K562 (cell line): ENCODE measurements around the gene SMIM22. TPM values are rescaled to one million over a fixed set of nuclear protein-coding genes. Genes with fewer than 3 reads are reported as not detected.
A peak's percentile ranks its signal among the peaks of the same experiment; 100 is the strongest.

Experiments used
- DPF2 ChIP-seq: fragments of 450-650 bp; IDR thresholded peaks from 2 replicates; pipeline ENCODE4 v1.6.1; 2016
- HMGN3 ChIP-seq: IDR thresholded peaks from 2 replicates; pipeline ENCODE4 v1.6.1; 2011; ENCODE audit warnings: borderline replicate concordance, low read depth, mild to moderate bottlenecking, mixed read lengths, low read length; ENCODE audit not compliant: insufficient read length; ENCODE audit errors: extremely low read depth
- HNRNPLL ChIP-seq: fragments of 200-400 bp; formaldehyde crosslinking; IDR thresholded peaks from 2 replicates; pipeline ENCODE4 v1.6.1; 2017; ENCODE audit warnings: low read length, low read depth, mild to moderate bottlenecking; ENCODE audit not compliant: poor library complexity, severe bottlenecking
- HNRNPUL1 ChIP-seq: fragments of 200-400 bp; formaldehyde crosslinking; IDR thresholded peaks from 2 replicates; pipeline ENCODE4 v1.6.1; 2017; ENCODE audit warnings: low read length
- MYNN ChIP-seq, 2 experiments: sonication (generic); formaldehyde crosslinking in 1 of 2; IDR thresholded peaks; 2 replicates each; pipeline versions ENCODE4 v1.5.0 to v1.6.1; 2016 to 2020; ENCODE audit warnings: antibody characterized with exemption in 1 of 2, missing genetic modification reagents in 1 of 2
- NR2C2 ChIP-seq, 2 experiments: fragments of 200-800 bp in 1 of 2; sonication (Bioruptor generic) in 1 of 2; sonication (generic) in 1 of 2; formaldehyde crosslinking in 1 of 2; IDR thresholded peaks; 2 replicates each; pipeline versions ENCODE4 v1.6.1 to v1.8.0; 2016 to 2022; ENCODE audit warnings: mild to moderate bottlenecking in 1 of 2, missing compliant biosample characterization in 1 of 2, missing genetic modification characterization in 1 of 2, missing genetic modification reagents in 1 of 2
- NRF1 ChIP-seq, 2 experiments: fragments of 450-650 bp; IDR thresholded peaks in 1 of 2; conservative IDR thresholded peaks in 1 of 2; 2 replicates each; pipeline ENCODE4 v1.6.1; 2014; ENCODE audit warnings: mild to moderate bottlenecking in 2 of 2
- RBBP5 ChIP-seq: fragments of 200-600 bp; sonication (generic); IDR thresholded peaks from 2 replicates; pipeline ENCODE4 v1.6.1; 2012; ENCODE audit warnings: borderline replicate concordance, mild to moderate bottlenecking, low read length, control low read depth, inconsistent platforms; ENCODE audit not compliant: insufficient read depth, poor library complexity, severe bottlenecking
- SAP30 ChIP-seq: fragments of 200-600 bp; sonication (generic); IDR thresholded peaks from 2 replicates; pipeline ENCODE4 v1.6.1; 2012; ENCODE audit warnings: borderline replicate concordance, low read depth, mild to moderate bottlenecking, moderate library complexity, low read length, control low read depth, inconsistent platforms; ENCODE audit not compliant: insufficient read depth, poor library complexity, severe bottlenecking
- SIN3B ChIP-seq: fragments of 450-650 bp; IDR thresholded peaks from 2 replicates; pipeline ENCODE4 v1.6.1; 2017; ENCODE audit warnings: low read depth, mild to moderate bottlenecking, moderate library complexity
- TEAD4 ChIP-seq, 2 experiments: sonication (generic) in 1 of 2; formaldehyde crosslinking in 1 of 2; IDR thresholded peaks; 2 replicates each; pipeline versions ENCODE4 v1.6.1 to v1.8.0; 2012 to 2022; ENCODE audit warnings: borderline replicate concordance in 1 of 2, inconsistent platforms in 1 of 2, low read length in 1 of 2, mild to moderate bottlenecking in 1 of 2, missing genetic modification reagents in 1 of 2
- ZBTB7A ChIP-seq: IDR thresholded peaks from 2 replicates; pipeline ENCODE4 v1.6.1; 2011; ENCODE audit warnings: low read depth, mild to moderate bottlenecking, low read length, moderate library complexity, borderline replicate concordance; ENCODE audit not compliant: control insufficient read depth
- ZNF347 ChIP-seq: fragments of 450-650 bp; formaldehyde crosslinking; IDR thresholded peaks from 2 replicates; pipeline ENCODE4 v1.4.0; 2020; ENCODE audit warnings: low read depth, mild to moderate bottlenecking, moderate library complexity
- polyA plus RNA-seq, 8 experiments: library from polyadenylated mRNA; depleted of rRNA in 4 of 8; stranded (reverse) in 5 of 8; unstranded in 3 of 8; fragments of >200 nt; fragmentation: Nextera tagmentation in 2 of 8; fragmentation: Illumina TruSeq in 1 of 8; extraction: Ambion mirVana in 2 of 8; extraction: Trizol in 1 of 8; gene quantifications; 2 replicates each; pipeline versions ENCODE4 v1.2.1 to v1.2.3, GENCODE V29; 2011 to 2014; ENCODE audit warnings: inconsistent platforms in 1 of 8, missing spikeins in 1 of 8
- total RNA-seq, 7 experiments: library from RNA; depleted of rRNA in 6 of 7; stranded (reverse); fragments of >200 nt in 6 of 7; fragmentation: Illumina TruSeq in 2 of 7; extraction: Trizol in 2 of 7; gene quantifications; 2 replicates each; pipeline versions ENCODE4 v1.2.1 to v1.2.3, GENCODE V29; 2011 to 2021; ENCODE audit warnings: low replicate concordance in 1 of 7
- TF ChIP-seq, protein P1 (sequence below): fragments of 450-650 bp; formaldehyde crosslinking; IDR thresholded peaks from 2 replicates; pipeline ENCODE4 v1.4.0; 2022; ENCODE audit warnings: missing genetic modification characterization
- TF ChIP-seq, protein P2 (sequence below): sonication (generic); formaldehyde crosslinking; IDR thresholded peaks from 2 replicates; pipeline ENCODE4 v1.8.0; 2022; ENCODE audit warnings: mild to moderate bottlenecking, missing genetic modification reagents

The SMIM22 gene
- total and polyA plus RNA-seq, 9 of the 15 experiments (the other 6 are each of a cell fraction or from before 2014, with no cell fraction given): not detected

DNA sequence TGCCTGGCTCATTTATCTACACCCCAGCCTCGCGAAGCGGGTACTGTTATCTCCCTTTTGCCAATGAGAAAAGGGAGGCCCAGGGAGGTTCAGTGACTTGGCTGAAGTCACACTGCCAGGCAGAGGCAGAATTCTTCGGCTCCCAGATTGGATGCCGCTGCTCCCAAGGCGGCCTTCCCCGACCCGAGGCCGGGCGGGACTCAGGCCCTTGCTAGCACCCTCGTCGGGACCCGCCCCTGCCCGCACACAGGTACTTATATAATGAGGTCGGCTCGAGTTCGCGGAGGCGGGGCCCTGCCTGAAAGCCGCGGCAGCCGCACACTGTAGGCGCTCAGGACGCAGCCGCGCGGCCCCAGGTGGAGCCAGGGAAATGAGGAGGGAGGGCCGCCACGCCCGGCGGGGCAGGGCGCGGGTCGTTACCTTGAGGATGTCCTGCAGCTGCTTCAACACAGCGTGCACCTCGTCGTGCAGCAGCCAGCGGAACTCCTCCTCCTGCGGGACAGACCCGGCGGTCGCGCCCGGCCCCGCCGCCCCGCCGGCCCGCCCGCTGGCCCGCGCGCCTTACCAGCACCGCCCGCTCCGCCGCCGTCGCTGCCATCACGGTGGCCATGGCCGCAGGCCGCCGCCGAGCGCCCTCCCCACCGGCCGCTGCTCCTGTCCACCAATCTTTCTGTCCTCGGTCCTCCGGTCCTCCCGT, 6.9 kb downstream of the SMIM22 start, which contains the start of gene ROGDI (continued):
- TF ChIP-seq SAP30 (peak; percentile 86), MYNN (IDR thresholded peaks at IDR 0.05) (peak; percentile 19; the same call in 1 of the 2 replicates), MYNN (CRISPR knock-in tag; IDR thresholded peaks at IDR 0.05) (no peak), ZBTB7A (peak; percentile 32; the same call in 1 of the 2 replicates), DPF2 (no peak), HNRNPUL1 (no peak), SIN3B (peak; percentile 40; the same call in 1 of the 2 replicates), NRF1 (conservative IDR thresholded peaks at IDR 0.05 in 1 of 2, IDR thresholded peaks at IDR 0.05 in 1 of 2) (peak; percentile 79 to 82), HNRNPLL (peak; percentile 25), HMGN3 (peak; percentile 41), ZNF347 (CRISPR knock-in tag) (no peak), NR2C2 (CRISPR knock-in tag; IDR thresholded peaks at IDR 0.05) (no peak), NR2C2 (tag; IDR thresholded peaks at IDR 0.05) (peak; percentile 55), TEAD4 (IDR thresholded peaks at IDR 0.05; ENCODE audit: low read length) (no peak), TEAD4 (CRISPR knock-in tag; IDR thresholded peaks at IDR 0.05; ENCODE audit: borderline replicate concordance) (no peak), RBBP5 (peak; percentile 82)
- TF ChIP-seq, protein P1, sequence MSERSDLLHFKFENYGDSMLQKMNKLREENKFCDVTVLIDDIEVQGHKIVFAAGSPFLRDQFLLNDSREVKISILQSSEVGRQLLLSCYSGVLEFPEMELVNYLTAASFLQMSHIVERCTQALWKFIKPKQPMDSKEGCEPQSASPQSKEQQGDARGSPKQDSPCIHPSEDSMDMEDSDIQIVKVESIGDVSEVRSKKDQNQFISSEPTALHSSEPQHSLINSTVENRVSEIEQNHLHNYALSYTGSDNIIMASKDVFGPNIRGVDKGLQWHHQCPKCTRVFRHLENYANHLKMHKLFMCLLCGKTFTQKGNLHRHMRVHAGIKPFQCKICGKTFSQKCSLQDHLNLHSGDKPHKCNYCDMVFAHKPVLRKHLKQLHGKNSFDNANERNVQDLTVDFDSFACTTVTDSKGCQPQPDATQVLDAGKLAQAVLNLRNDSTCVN (CRISPR knock-in tag): 0 out of 2 replicates have a peak, but pooled peaks have one; percentile 2
- TF ChIP-seq, protein P2, sequence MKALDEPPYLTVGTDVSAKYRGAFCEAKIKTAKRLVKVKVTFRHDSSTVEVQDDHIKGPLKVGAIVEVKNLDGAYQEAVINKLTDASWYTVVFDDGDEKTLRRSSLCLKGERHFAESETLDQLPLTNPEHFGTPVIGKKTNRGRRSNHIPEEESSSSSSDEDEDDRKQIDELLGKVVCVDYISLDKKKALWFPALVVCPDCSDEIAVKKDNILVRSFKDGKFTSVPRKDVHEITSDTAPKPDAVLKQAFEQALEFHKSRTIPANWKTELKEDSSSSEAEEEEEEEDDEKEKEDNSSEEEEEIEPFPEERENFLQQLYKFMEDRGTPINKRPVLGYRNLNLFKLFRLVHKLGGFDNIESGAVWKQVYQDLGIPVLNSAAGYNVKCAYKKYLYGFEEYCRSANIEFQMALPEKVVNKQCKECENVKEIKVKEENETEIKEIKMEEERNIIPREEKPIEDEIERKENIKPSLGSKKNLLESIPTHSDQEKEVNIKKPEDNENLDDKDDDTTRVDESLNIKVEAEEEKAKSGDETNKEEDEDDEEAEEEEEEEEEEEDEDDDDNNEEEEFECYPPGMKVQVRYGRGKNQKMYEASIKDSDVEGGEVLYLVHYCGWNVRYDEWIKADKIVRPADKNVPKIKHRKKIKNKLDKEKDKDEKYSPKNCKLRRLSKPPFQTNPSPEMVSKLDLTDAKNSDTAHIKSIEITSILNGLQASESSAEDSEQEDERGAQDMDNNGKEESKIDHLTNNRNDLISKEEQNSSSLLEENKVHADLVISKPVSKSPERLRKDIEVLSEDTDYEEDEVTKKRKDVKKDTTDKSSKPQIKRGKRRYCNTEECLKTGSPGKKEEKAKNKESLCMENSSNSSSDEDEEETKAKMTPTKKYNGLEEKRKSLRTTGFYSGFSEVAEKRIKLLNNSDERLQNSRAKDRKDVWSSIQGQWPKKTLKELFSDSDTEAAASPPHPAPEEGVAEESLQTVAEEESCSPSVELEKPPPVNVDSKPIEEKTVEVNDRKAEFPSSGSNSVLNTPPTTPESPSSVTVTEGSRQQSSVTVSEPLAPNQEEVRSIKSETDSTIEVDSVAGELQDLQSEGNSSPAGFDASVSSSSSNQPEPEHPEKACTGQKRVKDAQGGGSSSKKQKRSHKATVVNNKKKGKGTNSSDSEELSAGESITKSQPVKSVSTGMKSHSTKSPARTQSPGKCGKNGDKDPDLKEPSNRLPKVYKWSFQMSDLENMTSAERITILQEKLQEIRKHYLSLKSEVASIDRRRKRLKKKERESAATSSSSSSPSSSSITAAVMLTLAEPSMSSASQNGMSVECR (CRISPR knock-in tag): peak; percentile 61; the same call in 1 of the 2 replicates
